ENCODE results near the gene SHISA5.

The SHISA5 gene

GRCh38 chr3:48431224-48432029 lies 72.5 kb downstream of the SHISA5 start:
- ATAC-seq (ENCODE audit: low read depth) (no peak), DNase-seq (ENCODE audit: low spot score in 2 of 2) (no peak)
- Mint-ChIP-seq H3K27me3 (peaks cover 9% of the 10 kb centered on the region), H3K4me1 (peaks cover 4% of the 10 kb centered on the region), H3K9me3 (no peaks in the 10 kb centered on the region), H3K4me3 (peak overlapping the region; percentile 90), H3K36me3 (peaks cover 4% of the 10 kb centered on the region), H3K27ac (no peak overlapping the region)

GRCh38 chr3:48430708-48431101 lies 73.3 kb downstream of the SHISA5 start:
- Mint-ChIP-seq H3K27ac (no peak overlapping the region), H3K9me3 (no peaks in the 10 kb centered on the region), H3K36me3 (peaks cover 4% of the 10 kb centered on the region), H3K4me3 (peak overlapping the region; percentile 90), H3K27me3 (peaks cover 9% of the 10 kb centered on the region), H3K4me1 (peaks cover 4% of the 10 kb centered on the region)
- ATAC-seq (ENCODE audit: low read depth): no peak
- DNase-seq (ENCODE audit: low spot score in 2 of 2): no peak

- ATAC-seq (ENCODE audit: low read depth): no peak
- Mint-ChIP-seq H3K27ac (peak within 1 kb of the TSS; percentile 67), H3K36me3 (peaks cover 4% of the 10 kb centered on the region), H3K4me3 (peak within 1 kb of the TSS; percentile 90), H3K9me3 (no peaks in the 10 kb centered on the region), H3K4me1 (peaks cover 4% of the 10 kb centered on the region), H3K27me3 (peaks cover 10% of the 10 kb centered on the region)
- DNase-seq (ENCODE audit: low spot score in 2 of 2): no peak
Measured at GRCh38 chr3:48429960-48430707, 73.8 kb downstream of the SHISA5 start, which contains the start of gene PLXNB1. TSS of gene PLXNB1 (minus strand) at chr3:48430086. CDS start at chr3:48424611, 5,475 bp downstream.

DNA sequence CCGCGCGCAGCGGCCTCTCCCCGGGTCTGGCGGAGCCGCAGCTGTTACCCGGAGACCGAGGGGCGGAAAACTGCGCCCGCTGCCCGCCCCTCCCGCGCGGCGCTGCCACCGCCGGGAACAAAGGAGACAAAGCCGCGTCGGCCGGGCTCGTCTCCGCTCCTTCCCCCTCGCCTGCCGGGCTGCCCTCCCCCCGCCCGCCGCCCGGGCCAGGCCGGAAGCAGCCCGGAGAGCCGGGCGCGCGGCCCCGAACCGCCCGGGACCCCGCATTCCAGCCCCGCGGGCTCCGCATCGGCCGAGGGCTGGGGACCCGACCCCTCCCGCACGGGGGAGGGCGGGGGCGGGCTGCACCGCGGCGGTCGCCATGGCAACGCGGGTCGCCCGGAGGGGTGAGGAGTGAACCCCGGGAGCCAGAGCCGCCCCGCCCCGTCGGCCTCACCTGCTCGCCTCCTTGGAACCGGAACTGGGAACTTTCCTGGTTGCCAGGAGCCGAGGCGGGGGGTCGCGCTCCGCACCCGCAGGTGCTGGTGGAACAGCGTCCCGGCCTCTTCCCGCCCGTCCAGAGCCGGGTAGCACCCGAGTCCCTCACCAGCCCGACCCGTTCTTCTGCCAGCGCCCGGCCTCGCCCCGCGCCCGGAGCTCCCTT lies 74.5 kb downstream of the SHISA5 start:
- H3K27me3 Mint-ChIP-seq: peaks cover 13% of the 10 kb centered on the region

DNA sequence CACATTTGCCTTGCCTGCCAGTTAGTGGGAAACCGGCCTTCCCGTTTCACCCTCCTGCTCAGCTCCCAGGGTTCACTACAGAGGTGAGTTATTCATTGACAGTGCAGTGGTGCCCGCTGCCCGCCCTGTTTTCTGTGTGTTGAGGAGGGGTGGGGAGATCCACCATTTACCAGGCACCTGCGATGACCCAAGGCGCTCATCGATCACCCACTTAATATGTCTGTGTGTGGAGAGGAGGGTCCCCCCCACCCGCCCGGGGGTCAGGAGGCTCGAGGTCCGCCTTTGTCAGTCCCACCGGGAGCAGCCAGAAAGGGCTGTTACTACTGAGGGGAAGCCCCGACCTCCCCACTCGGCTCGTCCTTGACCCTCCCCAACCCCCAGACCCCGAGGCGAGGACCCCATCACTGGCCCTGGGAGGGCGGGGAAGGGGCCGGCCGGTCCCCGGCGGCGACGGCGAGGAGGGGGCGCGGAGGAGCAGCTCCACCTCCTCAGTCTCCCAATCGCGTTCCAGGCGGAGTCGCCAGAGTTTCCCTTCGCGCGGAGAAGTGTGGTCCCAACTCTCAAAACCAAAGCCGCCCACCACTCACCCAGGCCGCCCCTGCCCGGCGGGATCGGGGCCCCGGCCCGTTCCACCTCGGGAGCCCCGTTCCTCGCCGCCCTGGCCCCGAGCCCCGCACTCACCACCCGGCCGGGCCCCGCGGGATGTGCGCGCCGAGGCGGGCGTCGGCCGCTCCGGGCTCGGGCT lies 75.2 kb downstream of the SHISA5 start:
- ATAC-seq (ENCODE audit: low read depth) (peak; percentile 72), DNase-seq (ENCODE audit: low spot score in 2 of 2) (peak in 1 of 2 donors; percentile 34)

More for the DNA sequence above, 74.5 kb downstream of the SHISA5 start:
- Mint-ChIP-seq H3K9me3 (no peaks in the 10 kb centered on the region), H3K27ac (peak overlapping the region; percentile 67), H3K4me3 (peak overlapping the region; percentile 90), H3K36me3 (peaks cover 4% of the 10 kb centered on the region), H3K4me1 (peaks cover 4% of the 10 kb centered on the region)
- ATAC-seq (ENCODE audit: low read depth) (peak; percentile 66), DNase-seq (ENCODE audit: low spot score in 2 of 2) (peak; percentile 41 to 61)

GRCh38 chr3:48428088-48428571 lies 75.8 kb downstream of the SHISA5 start:
- Mint-ChIP-seq H3K27ac (no peak overlapping the region), H3K4me1 (peaks cover 4% of the 10 kb centered on the region), H3K27me3 (peaks cover 13% of the 10 kb centered on the region), H3K4me3 (peak overlapping the region; percentile 37), H3K9me3 (no peaks in the 10 kb centered on the region), H3K36me3 (peaks cover 4% of the 10 kb centered on the region)
- DNase-seq (ENCODE audit: low spot score in 2 of 2) (no peak), ATAC-seq (ENCODE audit: low read depth) (no peak)

More for the DNA sequence above, 75.2 kb downstream of the SHISA5 start:
- Mint-ChIP-seq H3K27ac (no peak overlapping the region), H3K4me3 (peak overlapping the region; percentile 37), H3K4me1 (peaks cover 4% of the 10 kb centered on the region), H3K9me3 (no peaks in the 10 kb centered on the region), H3K27me3 (peaks cover 13% of the 10 kb centered on the region), H3K36me3 (peaks cover 4% of the 10 kb centered on the region)

- ATAC-seq (ENCODE audit: low read depth) (no peak), DNase-seq (ENCODE audit: low spot score in 2 of 2) (no peak)
- H3K27me3 Mint-ChIP-seq: peaks cover 16% of the 10 kb centered on the region
- no peak overlapping the region for H3K27ac Mint-ChIP-seq
- no peaks in the 10 kb centered on the region for H3K9me3 Mint-ChIP-seq
- H3K36me3 Mint-ChIP-seq: peaks cover 4% of the 10 kb centered on the region
- H3K4me1 Mint-ChIP-seq: peaks cover 6% of the 10 kb centered on the region
- no peak overlapping the region for H3K4me3 Mint-ChIP-seq
Measured at GRCh38 chr3:48427630-48427962, 76.4 kb downstream of the SHISA5 start.

DNA sequence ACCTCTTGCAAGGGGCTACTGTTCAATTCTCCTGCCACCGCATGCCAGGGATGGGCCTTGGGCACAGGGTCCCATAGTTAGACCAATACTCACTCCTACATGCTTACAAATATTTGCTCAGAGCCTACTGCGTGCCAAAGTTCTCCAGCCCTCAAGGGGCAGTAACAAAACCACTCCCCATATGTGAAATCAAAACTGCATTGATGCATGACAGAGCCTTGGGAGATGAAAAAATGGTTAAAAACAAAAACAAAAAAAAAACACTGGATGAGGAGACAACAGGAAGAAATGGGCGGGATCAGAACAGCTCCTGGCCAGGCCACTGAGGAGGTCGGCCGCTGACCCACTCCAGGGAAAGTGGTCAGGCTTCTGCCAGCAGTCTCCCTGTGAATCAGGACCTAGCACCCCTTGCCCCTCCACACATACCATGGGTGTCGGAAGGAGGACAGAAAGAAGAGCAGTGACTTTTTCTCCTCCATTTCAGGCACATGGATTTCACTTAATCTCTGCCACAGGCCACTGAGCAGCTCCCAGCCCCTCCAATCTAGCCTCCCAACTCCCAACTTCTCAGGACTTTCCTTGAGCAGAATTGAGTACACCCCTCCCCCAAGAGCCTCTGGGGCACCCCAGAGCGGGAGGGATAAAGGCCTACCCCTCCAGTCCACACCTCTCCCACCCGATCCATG lies 76.9 kb downstream of the SHISA5 start:
- Mint-ChIP-seq H3K9me3 (no peaks in the 10 kb centered on the region), H3K4me1 (peaks cover 6% of the 10 kb centered on the region), H3K27me3 (peaks cover 16% of the 10 kb centered on the region), H3K27ac (no peak overlapping the region), H3K36me3 (peaks cover 4% of the 10 kb centered on the region), H3K4me3 (no peak overlapping the region)
- DNase-seq (ENCODE audit: low spot score in 2 of 2) (no peak), ATAC-seq (ENCODE audit: low read depth) (no peak)

GRCh38 chr3:48426401-48426909 lies 77.5 kb downstream of the SHISA5 start:
- H3K36me3 Mint-ChIP-seq: peaks cover under 1% of the 10 kb centered on the region
- no peak overlapping the region for H3K4me3 Mint-ChIP-seq
- H3K27ac Mint-ChIP-seq: no peak overlapping the region
- peaks cover 16% of the 10 kb centered on the region for H3K27me3 Mint-ChIP-seq
- no peak for ATAC-seq (ENCODE audit: low read depth)
- no peak for DNase-seq (ENCODE audit: low spot score in 2 of 2)
- no peaks in the 10 kb centered on the region for H3K9me3 Mint-ChIP-seq
- H3K4me1 Mint-ChIP-seq: peaks cover 6% of the 10 kb centered on the region

- H3K27me3 Mint-ChIP-seq: peaks cover 16% of the 10 kb centered on the region
- no peaks in the 10 kb centered on the region for H3K9me3 Mint-ChIP-seq
- H3K36me3 Mint-ChIP-seq: no peaks in the 10 kb centered on the region
- no peak overlapping the region for H3K27ac Mint-ChIP-seq
- DNase-seq (ENCODE audit: low spot score in 2 of 2): no peak
- peaks cover 6% of the 10 kb centered on the region for H3K4me1 Mint-ChIP-seq
- ATAC-seq (ENCODE audit: low read depth): no peak
- no peak overlapping the region for H3K4me3 Mint-ChIP-seq
Measured at GRCh38 chr3:48425281-48425812, 78.6 kb downstream of the SHISA5 start.

DNA sequence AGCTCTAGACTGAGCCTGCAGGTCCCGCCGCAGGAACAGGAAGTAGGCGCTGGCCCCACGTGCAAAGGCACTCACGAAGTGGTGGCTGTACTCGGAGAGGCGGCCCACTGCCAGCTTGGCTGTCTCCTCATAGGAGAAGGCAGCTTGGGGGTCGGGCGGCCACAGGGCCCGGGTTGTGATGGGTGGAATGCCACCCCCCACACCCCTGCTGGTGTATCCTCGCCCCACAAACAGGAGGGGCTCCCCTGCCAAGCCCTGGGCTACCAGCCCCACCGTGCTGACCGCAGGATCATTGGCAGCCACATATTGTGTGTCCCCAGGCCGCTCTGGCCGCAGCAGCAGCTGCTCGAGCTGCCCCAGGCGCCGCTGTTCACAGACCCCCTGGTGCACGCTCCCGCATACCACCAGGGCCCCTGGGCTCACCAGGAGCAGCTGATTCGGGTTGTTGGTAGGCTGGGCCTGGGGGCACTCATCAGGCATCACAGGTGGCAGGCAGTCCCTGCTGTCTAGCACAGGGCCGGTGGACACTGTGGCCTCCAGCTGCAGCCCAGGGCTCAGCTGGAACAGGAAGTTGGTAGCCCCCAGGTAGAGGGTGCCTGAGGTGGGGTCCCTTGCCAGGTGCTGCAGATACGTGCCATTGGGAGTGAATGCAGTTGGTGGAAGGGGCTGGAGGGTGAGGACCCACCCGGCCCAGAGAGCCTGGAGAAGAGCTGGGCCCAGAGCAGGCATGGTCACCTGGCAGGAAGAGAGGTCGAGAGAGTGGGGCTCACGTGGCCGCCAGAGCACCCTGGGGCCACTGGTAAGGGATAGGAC lies 79.9 kb downstream of the SHISA5 start:
- Mint-ChIP-seq H3K27ac (no peak overlapping the region), H3K4me1 (peaks cover 3% of the 10 kb centered on the region), H3K36me3 (no peaks in the 10 kb centered on the region), H3K9me3 (no peaks in the 10 kb centered on the region), H3K4me3 (no peak overlapping the region), H3K27me3 (peaks cover 13% of the 10 kb centered on the region)
- no peak for ATAC-seq (ENCODE audit: low read depth)
- no peak for DNase-seq (ENCODE audit: low spot score in 2 of 2)

DNA sequence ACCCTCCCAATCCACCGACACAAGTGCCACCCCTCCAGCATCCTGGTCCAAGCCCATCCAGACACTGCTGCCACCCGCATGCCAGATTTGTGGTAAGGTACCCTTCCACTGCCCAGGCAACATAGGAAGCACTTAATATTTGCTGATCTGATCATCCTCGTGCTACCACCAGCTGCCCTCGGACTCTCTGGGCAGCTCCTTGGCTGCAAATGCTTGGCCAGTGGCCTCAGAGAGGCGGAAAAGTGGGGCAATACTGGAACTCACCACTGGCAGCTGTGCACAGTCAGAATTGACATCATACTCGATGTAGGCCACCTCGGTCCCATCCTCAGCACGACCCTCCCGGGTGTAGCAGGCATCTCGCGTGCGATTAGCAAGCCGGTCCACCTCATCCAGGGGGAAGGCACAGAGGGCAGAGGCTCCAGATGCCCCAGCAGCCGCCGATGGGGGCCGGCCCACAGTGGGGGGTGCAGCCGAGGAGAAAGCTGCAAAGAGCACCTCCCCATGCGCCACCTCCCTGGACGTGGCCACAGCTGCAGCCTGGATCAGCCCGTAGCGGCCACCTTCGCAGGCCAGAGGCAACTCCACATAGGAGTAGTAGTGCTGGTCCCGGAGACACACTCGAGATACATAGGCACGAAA lies 80.6 kb downstream of the SHISA5 start:
- H3K4me3 Mint-ChIP-seq: no peak overlapping the region
- H3K4me1 Mint-ChIP-seq: peaks cover 3% of the 10 kb centered on the region
- DNase-seq (ENCODE audit: low spot score in 2 of 2) (no peak), ATAC-seq (ENCODE audit: low read depth) (no peak)
- H3K27ac Mint-ChIP-seq: no peak overlapping the region
- no peaks in the 10 kb centered on the region for H3K9me3 Mint-ChIP-seq
- peaks cover 13% of the 10 kb centered on the region for H3K27me3 Mint-ChIP-seq
- no peaks in the 10 kb centered on the region for H3K36me3 Mint-ChIP-seq
